ENCODE data around the gene SALL4. TPM values are rescaled to one million over a fixed set of nuclear protein-coding genes. Genes with fewer than 3 reads are reported as not detected.

The SALL4 gene
- total and polyA plus RNA-seq, 2 donors (not counting 3 experiments of a cell fraction or from before 2014, with no cell fraction given) = 1.3 to 1.9 TPM

DNA sequence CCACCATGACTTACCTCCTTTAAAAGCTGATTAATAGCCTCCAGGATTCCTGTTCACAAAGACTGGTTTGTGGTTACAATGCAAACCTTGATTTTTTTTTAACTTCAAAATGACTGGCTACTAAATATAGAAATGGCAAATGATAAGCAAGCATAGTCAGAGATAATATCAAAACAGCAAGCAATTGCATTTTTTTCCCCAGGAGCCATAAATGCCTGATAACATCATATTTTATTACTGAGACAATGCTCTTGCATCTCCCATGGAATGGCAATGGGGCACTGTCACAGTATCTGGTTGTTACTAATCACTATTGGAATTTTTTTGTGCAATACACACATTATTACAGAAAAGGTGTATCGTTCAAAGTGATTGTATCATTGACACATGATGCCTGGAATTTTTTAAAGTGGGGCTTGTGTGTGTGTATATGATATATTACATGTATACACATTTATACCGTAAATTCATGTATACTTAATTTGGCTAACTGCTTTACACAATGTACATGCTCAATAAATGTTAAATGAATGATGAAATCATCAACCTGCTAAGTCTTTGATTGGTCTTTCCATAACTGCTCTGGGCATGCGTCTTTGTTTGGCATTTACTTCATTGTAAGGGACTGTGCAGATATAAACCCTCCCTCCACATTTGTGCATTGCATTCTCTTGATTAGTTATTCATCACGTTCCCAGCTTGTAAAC, 980 bp upstream of the SALL4 start:
- dilution Hi-C loops (cut with MboI; ENCODE audit: extremely low pct_ligation_motif_present, low sequenced_read_pairs) = no loop called here
- CTCF ChIA-PET = interaction anchor here (0.7 to 2.4 kb wide), 3 partner anchors 142 to 266 kb away, joined by 3 to 8 read pairs (median 3); no protein-coding TSS in a partner anchor

More for the DNA sequence above, 980 bp upstream of the SALL4 start:
- DNase-seq (ENCODE audit: low read depth, low spot score) (no peak), FAIRE-seq (peak; percentile 46)
- BruUV-seq (replicated peaks) = no TSS peak
- Histone ChIP-seq H3K27ac (ENCODE audit: insufficient read depth, low read depth, low read length) (no peak overlapping the region), H3K9me3 (replicated peaks; ENCODE audit: control insufficient read depth, insufficient read depth, low read length) (no peaks in the 10 kb centered on the region), H2AFZ (ENCODE audit: low read depth, low read length) (no peak overlapping the region), H3K4me1 (ENCODE audit: control insufficient read depth, extremely low read depth, insufficient read depth, low read length) (peaks cover 14% of the 10 kb centered on the region), H3K4me3 (replicated peaks in 1 of 3; ENCODE audit: insufficient read depth in 1 of 3, low read depth in 1 of 3, low read length in 3 of 3) (no peak overlapping the region), H3K27me3 (ENCODE audit: control insufficient read depth in 2 of 2, insufficient read depth in 2 of 2, low read length in 2 of 2) (peaks cover 10 to 30% of the 10 kb centered on the region in 2 experiments), H3K9me1 (replicated peaks; ENCODE audit: control insufficient read depth, extremely low read depth, insufficient read depth, low read length) (no peaks in the 10 kb centered on the region), H3K9ac (replicated peaks; ENCODE audit: extremely low read depth, insufficient read depth, low read length) (no peak overlapping the region), H3K79me2 (ENCODE audit: control insufficient read depth, insufficient read depth, low read length) (no peaks in the 10 kb centered on the region), H4K20me1 (replicated peaks; ENCODE audit: control insufficient read depth, extremely low read depth, insufficient read depth, low read length) (no peaks in the 10 kb centered on the region), H3K36me3 (ENCODE audit: control insufficient read depth in 2 of 2, extremely low read depth in 1 of 2, insufficient read depth in 2 of 2, low read length in 2 of 2) (no peaks in the 10 kb centered on the region), H3K4me2 (ENCODE audit: insufficient read depth, low read length) (no peak overlapping the region)
- TF ChIP-seq GATA2 (IDR thresholded peaks at IDR 0.05; ENCODE audit: insufficient read depth, insufficient read length, low read depth, low read length) (no peak), POLR2AphosphoS5 (IDR thresholded peaks at IDR 0.05; ENCODE audit: insufficient read depth, low read depth, low read length) (no peak), EZH2 (IDR thresholded peaks at IDR 0.05; ENCODE audit: borderline replicate concordance, low read depth, low read length, severe bottlenecking) (no peak), POLR2A (IDR thresholded peaks at IDR 0.05; ENCODE audit: low read depth, low read length) (no peak)
- TF ChIP-seq, protein P1, sequence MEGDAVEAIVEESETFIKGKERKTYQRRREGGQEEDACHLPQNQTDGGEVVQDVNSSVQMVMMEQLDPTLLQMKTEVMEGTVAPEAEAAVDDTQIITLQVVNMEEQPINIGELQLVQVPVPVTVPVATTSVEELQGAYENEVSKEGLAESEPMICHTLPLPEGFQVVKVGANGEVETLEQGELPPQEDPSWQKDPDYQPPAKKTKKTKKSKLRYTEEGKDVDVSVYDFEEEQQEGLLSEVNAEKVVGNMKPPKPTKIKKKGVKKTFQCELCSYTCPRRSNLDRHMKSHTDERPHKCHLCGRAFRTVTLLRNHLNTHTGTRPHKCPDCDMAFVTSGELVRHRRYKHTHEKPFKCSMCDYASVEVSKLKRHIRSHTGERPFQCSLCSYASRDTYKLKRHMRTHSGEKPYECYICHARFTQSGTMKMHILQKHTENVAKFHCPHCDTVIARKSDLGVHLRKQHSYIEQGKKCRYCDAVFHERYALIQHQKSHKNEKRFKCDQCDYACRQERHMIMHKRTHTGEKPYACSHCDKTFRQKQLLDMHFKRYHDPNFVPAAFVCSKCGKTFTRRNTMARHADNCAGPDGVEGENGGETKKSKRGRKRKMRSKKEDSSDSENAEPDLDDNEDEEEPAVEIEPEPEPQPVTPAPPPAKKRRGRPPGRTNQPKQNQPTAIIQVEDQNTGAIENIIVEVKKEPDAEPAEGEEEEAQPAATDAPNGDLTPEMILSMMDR (IDR thresholded peaks at IDR 0.05; ENCODE audit: extremely low read depth in 1 of 2, insufficient read depth in 1 of 2, low read depth in 1 of 2, low read length in 2 of 2) = no peak
- intact Hi-C loops (cut with micrococcal nuclease) = loop anchor here (5.0 kb wide), 1 partner anchor 106 kb away; no protein-coding TSS in a partner anchor
- POLR2A ChIA-PET = no interaction called here

All from endothelial cell of umbilical vein (primary cell).